ENCODE data around the gene FAM13B.
"Not testable (repeated sequence)": the region's sequence is repeated elsewhere in the genome, so short reads cannot be mapped to it uniquely, and the experiment has no call there.

The FAM13B gene

DNA sequence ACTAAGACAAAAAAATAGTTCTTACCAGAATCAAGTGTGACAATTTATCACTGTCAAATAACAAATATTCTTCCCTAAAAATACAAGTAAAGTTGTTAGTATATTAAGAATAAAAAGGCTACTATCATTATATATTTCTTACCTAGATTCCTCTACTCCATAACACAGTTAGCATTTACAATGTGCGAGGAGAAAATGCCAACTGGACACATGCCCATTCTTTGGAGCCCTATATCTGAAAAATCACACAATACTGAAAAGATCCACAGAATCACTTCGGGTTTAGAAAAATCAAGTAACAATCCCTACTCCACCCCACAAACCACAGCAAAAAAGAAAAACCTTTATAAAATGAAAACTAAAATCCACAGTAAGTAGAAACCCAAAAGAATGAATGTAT is 72.7 kb downstream of the FAM13B start:
- no peak for DNase-seq

GRCh38 chr5:137959488-137959887 is 73.4 kb downstream of the FAM13B start:
- no peak for DNase-seq

DNA sequence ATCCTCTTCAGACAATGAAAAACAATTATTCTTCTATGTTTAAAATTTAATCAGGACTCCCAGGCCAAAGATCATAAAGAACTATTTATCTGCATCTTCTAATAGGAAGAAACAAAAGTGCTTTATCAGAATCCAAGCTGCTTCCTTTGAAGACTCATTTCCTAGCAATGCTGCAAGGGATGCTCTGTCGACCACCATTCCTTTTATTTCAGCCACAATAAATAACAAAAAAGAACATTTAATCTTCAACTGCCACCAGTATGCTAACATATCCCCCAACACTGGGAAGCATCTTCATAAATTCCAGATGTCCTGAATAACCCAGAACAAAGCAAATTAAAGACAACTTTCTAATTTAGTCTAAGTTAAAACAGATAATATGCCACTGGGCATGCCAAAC is 74.9 kb downstream of the FAM13B start:
- no peak for DNase-seq

GRCh38 chr5:137954131-137954879 is 78.6 kb downstream of the FAM13B start:
- DNase-seq = no peak

DNA sequence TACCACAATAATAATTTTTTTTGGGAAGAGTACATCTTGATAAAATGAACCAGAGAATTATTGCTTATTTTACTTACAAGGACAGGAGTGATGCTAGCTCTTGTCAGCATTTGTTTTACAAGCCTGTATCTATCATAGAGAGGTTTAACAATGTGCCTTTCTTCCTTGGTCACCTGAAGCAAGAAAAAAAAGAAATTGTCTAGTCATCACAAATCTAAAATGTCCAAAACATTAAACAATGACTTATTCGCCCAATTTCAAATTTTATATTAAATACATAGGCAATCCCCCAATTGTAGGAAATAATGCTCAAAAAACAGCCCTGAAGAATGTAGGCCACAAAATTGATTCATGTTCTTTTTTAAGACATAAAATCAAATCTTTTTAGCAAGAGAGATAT is 87.1 kb downstream of the FAM13B start:
- DNase-seq = no peak

DNA sequence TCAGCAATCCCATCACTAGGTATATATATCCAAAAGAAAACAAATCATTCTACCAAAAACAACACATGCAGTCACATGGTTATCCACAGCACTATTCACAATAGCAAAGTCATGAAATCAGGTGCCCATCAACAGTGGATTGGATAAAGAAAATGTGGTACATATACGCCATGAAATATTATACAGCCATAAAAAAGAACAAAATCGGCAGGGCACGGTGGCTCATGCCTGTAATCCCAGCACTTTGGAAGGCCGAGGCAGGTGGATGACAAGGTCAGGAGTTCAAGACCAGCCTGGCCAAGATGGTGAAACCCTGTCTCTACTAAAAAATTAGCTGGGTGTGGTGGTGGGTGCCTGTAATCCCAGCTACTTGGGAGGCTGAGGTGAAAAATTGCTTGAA is 88.6 kb downstream of the FAM13B start:
- DNase-seq = not testable (repeated sequence)

- DNase-seq = no peak
Measured at GRCh38 chr5:137939331-137939730, 93.5 kb downstream of the FAM13B start.

GRCh38 chr5:137938751-137939143 is 94.1 kb downstream of the FAM13B start:
- no peak for DNase-seq

- DNase-seq = no peak
Measured at GRCh38 chr5:137937994-137938750, 94.7 kb downstream of the FAM13B start.

- no peak for DNase-seq
Measured at GRCh38 chr5:137935694-137936093, 97.2 kb downstream of the FAM13B start.

DNA sequence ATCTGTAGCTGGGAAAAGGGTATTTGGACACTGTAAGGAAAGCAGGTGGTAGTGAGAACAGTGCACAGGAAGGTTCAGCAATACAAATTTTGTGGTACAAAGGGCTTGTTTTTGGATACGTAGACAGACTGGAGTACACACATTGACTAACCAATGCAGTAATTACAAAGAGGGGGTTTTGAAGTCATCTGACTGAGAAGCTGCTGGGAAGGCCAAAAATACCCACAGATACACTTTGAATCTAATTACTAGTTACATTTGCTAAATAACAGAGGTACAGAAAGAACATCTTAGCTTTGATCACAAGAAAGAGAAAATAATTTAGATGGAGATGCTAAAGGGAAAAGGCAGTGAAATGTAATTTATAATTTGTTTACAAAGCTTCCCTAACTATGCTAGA is 97.7 kb downstream of the FAM13B start:
- DNase-seq = no peak

DNA sequence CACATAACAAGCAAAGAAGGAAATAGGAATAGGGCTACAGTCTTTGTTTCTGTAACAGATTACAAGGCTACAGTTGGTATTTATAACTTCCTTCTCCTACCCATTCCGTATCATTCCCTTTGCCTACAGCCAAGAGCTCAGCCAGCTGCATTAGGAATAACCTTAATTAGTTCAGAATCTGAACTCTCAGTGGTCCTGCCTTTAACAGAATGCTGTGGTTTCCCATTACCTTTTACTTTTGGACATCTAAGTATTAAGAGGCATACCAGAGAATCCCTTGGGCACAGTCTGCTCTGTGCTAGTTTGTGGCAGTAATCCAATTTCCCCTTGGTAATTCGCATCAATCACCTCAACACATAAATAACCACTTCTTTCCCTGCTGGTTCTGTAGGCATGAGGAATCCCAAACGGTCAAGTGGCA is 99.4 kb downstream of the FAM13B start:
- DNase-seq = no peak

GRCh38 chr5:137932800-137933199 is 100.1 kb downstream of the FAM13B start:
- DNase-seq = no peak

DNA sequence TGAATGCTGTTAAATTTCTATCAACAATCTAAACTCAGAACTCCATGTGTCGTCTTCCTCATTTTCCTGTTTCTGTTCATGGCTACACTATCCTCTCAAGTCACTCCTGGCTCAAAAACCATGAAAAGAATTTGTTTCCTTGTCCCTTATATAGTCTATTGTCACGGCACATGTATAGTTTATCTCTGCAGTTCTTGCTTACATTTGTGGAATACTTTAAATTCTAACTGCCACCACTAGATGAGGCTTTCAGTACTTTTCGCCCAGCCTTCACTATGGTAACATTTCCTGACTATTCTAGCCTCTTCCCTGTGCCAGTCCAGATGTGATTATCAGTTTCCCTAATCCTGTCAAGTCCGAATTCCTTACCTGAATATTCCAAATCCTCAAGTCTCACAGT is 109.0 kb downstream of the FAM13B start:
- DNase-seq = no peak

DNA sequence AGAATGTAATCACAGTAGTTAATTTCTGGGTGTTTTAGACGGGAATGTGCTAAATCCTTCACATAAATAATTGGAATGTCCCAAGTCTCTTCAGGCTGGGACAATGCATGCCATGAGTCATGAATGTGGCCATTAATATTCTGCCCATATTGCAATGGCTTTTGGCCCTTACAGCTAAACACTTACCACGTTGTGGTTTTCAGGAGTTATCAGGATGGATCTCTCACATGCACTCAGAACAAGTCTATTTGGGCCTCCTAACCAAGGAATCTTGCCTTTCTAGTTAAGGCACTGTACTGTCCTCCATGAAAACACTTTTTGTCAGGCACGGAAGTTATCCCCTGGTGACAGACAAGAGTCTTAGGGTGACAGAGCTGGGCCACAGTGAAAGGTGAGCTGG is 110.9 kb downstream of the FAM13B start:
- DNase-seq = no peak

GRCh38 chr5:137916923-137917322 is 116.0 kb downstream of the FAM13B start:
- DNase-seq = no peak

GRCh38 chr5:137914758-137915157 is 118.1 kb downstream of the FAM13B start:
- no peak for DNase-seq

DNA sequence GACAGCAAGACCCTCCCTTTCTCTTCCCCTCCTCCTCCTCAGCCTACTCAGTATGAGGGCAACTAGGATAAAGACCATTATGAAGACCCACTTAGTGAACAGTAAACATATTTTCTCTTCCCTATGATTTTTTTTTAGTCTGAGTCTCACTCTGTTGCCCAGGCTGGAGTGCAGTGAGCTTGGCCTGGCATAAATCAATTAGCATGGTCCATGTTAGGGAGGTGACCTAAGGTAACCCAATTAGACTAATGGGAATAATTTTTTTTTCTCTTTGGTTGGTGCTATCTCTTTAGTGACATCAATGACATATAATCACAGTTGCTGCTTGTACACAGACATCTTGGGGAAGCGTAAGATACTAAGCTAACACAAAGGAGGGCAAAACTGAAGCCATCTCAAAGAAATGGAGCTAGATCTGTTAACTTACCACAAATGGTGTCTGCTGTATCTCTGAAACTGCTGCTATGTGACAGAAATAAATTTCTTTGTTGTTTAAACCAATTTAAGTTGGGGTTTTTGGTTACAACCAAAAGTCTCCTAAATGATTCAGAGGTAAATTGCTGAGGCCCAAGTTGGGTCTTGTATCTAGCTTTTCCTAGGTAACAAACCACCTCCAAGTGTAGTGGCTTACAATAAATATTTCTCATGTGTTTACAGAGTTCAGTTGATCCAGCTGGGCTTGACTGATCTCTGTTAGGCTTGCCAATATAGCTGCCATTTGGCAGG is 130.3 kb downstream of the FAM13B start:
- DNase-seq = no peak

DNA sequence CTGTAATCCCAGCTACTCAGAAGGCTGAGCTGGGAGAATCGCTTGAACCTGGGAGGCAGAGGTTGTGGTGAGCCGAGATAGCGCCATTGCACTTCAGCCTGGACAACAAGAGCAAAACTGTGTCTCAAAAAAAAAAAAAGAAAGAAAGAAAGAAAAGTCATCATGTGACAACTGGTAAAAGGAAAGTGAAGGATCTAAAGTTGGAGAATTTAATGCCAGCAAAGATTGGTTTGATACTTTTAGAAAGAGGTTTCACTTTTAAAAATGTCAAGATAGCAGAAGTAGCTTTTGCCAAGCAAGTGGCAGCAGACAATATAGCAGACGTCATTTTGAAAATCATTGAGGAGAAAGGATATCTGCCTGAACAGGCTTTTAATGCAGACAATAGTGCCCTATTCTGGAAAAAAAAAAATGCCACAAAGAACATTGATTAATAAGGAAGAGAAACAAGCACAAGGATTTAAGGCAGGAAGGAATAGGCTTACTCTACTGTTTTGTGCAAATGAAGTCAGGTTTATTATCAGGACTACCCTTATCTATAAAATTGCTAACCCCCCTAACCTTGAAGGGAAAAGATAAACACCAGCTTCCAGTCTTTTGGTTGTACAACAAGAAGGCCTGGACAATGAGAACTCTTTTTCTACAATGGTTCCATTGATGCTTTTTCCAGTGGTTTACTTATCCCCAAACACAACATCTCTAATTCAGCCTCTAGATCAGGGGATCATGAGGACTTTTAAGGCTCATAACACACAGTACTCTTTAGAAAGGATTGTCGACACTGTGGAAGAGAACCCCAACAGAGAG is 131.7 kb downstream of the FAM13B start:
- no peak for DNase-seq

DNA sequence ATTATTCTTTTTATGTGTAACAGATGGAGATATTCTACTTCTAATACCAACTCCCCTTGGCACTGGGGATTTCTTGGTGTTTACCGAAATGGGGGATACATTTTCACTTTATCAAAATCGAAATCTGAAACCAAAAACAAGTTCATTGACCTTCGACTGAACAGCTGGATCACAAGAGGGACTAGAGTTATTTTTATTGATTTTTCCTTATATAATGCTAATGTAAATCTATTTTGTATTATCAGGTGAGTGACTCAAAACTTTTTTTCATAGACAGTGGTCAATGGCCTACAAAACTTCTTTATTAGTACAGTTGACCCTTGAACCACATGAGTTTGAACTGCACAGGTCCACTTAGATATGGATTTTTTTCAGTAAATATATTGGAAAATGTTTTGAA is 133.4 kb downstream of the FAM13B start:
- no peak for DNase-seq

GRCh38 chr5:137896560-137896959 is 136.3 kb downstream of the FAM13B start:
- DNase-seq = no peak

DNA sequence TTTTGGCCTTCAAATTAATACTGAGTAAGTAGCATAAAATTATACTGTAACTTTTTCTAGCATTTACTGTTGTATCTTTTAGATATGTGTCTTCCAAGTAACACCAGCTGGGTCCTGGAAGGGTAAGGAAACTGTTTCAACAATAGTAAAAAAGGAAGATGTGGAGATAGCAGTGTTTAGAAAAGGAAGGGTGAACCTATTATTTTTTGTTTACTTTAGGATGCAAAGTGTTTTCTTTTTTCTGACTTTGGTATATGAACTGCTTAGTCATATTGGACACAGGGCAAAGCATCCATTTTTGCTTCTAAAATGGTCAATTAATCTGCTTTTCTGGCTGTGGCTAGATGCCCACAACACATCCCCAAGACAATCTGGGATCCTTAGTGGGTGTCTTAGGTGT is 138.3 kb downstream of the FAM13B start:
- no peak for DNase-seq

DNA sequence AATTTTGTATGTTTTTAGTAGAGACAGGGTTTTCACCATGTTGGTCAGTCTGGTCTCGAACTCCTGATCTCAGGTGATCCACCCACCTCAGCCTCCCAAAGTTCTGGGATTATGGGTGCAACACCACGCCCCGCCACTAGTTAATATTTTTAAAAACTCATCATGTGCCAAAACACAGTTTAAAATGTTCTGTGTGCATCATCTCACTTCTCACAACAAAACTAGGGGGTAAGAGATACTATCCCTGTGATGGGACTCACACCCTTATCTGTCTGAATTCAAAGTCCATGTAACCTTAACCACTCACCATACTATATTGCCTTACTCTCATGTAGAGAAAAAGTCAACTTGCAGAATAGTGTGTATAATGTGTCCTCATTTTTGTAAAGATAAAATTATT is 141.0 kb downstream of the FAM13B start:
- no peak for DNase-seq
